Breast epithelium (tissue), 3 donors: ENCODE results near the gene TRIM47.
"Not testable (repeated sequence)": the region's sequence is repeated elsewhere in the genome, so short reads cannot be mapped to it uniquely, and the experiment has no call there.

Experiments used
- POLR2A ChIP-seq: fragments of 450-650 bp; IDR thresholded peaks from one replicate; pipeline ENCODE4 v1.6.1; 2016; ENCODE audit warnings: antibody characterized with exemption, mild to moderate bottlenecking, moderate library complexity
- POLR2AphosphoS5 ChIP-seq, 3 donors: sonication (generic); formaldehyde crosslinking; IDR thresholded peaks; one replicate each; pipeline ENCODE4 v1.6.1; 2017; ENCODE audit warnings: antibody characterized with exemption in 3 of 3
- TF ChIP-seq, protein P1 (sequence below), 3 donors: fragments of 450-650 bp; IDR thresholded peaks; one replicate each; pipeline ENCODE4 v1.5.1; 2016 to 2017; ENCODE audit warnings: antibody characterized with exemption in 3 of 3, mild to moderate bottlenecking in 3 of 3, moderate library complexity in 3 of 3

DNA sequence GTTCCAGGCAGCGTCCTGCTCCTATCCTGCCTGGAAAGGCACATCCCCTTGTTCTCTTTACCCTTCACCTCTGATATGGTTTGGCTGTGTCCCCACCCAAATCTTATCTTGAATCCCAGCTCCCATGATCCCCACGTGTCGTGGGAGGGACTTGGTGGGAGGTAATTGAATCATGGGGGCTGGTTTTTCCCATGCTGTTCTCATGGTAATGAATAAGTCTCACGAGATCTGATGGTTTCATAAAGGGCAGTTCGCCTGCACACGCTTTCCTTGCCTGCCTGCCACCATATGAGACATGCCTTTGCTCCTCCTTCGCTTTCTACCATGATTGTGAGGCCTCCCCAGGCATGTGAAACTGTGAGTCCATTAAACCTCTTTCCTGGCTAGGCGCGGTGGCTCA, 7.5 kb upstream of the TRIM47 start:
- TF ChIP-seq, protein P1, sequence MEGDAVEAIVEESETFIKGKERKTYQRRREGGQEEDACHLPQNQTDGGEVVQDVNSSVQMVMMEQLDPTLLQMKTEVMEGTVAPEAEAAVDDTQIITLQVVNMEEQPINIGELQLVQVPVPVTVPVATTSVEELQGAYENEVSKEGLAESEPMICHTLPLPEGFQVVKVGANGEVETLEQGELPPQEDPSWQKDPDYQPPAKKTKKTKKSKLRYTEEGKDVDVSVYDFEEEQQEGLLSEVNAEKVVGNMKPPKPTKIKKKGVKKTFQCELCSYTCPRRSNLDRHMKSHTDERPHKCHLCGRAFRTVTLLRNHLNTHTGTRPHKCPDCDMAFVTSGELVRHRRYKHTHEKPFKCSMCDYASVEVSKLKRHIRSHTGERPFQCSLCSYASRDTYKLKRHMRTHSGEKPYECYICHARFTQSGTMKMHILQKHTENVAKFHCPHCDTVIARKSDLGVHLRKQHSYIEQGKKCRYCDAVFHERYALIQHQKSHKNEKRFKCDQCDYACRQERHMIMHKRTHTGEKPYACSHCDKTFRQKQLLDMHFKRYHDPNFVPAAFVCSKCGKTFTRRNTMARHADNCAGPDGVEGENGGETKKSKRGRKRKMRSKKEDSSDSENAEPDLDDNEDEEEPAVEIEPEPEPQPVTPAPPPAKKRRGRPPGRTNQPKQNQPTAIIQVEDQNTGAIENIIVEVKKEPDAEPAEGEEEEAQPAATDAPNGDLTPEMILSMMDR (IDR thresholded peaks at IDR 0.05): not testable (repeated sequence)
- not testable (repeated sequence) for TF ChIP-seq POLR2A; POLR2AphosphoS5 (IDR thresholded peaks at IDR 0.05)
